NCI-H2107 treated with DMSO at 0.1 percent for 48 hours (cell line): ENCODE data around the gene ECHDC1.
"Not testable (repeated sequence)": the region's sequence is repeated elsewhere in the genome, so short reads cannot be mapped to it uniquely, and the experiment has no call there.

ENCODE experiments used
- DNase-seq: peaks from one replicate; lab custom pipeline; 2025; ENCODE audit not compliant: unreplicated experiment; lab: John Stamatoyannopoulos, UW

Gene ECHDC1

GRCh38 chr6:127342946-127343808, at the start of gene ECHDC1:
TSS of gene ECHDC1 (minus strand) at chr6:127343609. CDS start at chr6:127331028, 12,581 bp downstream.
- peak; percentile 55 for DNase-seq

DNA sequence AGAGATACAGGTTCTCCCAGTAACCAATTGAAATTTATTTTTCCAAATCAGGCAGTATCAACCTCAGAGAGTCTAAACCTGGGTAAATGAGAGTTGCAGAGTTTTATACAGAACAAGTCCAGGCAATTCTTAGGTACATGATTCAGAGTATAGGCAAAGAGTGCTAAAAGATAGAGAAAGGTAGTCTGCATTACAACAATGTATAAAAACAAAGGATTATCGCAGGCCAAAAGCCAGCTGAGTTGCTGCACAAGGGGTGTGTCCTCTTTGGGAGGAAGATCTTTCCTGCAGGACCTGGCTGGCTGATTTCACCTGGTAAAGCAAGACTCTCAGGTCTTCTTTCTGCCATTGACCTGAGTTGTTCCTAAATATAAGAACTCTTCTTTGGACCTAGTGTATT, 48.9 kb upstream of the ECHDC1 start:
- no peak for DNase-seq

DNA sequence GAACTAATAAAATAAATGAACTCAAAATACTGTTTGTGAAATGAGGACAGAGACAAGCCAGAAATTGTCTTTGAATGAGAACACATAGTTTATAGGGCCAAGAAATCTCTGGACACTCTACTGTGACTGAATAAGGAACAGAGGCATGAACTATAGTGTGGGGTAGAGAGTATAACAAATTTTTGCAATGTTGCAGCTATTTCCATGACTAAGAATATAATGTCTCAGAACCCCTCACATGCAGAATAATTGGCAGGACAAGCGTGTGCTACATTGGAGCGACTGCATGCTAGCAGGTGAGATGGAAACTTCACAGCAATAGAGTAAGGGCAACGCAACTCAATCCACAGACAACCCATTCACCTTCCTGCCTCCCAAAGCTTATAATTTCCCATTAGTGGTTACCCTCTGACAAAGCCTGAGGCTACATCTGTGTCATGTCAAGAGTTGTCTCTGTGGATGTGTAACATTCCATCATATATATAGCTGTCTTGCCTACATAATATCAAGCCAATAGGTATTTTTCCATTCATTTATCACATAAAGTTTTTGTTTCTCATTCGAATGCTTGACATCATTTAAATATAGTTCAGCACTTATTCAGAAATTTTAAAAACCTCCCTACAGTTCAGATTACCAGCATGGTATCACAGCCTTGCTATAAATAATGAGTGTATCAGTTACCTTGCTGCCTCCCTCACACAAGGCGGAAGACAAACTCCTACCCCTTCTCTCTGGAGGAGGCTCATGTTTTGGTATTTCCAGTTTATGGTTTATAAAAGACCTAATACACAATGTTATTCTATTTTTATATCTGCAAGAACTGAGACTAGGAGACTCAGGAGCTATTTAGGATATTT, 47.9 kb upstream of the ECHDC1 start:
- no peak for DNase-seq

- no peak for DNase-seq
Observed at GRCh38 chr6:127389706-127390105, 46.3 kb upstream of the ECHDC1 start.

DNA sequence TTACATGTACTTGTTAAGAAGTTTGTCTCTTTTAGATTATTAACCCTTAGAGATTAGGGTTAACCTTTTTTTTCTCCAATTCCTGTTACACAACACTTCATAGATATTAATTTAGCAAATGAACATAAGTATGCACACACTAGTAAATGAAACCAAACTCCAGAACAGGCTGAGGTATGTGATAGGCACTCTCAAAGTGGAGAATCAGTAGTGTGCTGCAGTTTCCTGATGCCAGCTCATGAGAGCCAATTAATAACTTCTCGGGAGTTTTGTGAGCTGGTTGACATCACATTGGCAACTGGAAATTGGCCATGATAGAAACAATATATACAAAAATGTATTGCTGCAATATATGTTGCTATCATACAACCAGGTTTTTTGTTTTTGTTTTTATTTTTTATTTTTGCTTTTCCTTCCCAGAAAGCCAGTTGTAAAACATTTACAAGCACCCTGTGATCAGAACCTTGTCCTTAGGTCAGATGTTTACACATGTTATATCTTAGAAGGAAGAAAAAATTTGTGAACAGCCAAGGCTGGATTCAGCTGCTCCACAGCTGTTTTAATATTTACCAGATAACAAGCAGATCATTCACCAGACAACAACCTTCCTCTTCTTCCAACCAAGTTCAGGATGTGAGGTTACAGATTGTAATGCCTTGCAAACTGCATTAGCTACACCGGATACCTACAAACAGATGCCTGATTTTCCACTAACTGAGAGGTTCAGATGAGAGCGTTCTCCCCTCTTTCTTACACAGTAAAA, 42.4 kb upstream of the ECHDC1 start:
- no peak for DNase-seq

DNA sequence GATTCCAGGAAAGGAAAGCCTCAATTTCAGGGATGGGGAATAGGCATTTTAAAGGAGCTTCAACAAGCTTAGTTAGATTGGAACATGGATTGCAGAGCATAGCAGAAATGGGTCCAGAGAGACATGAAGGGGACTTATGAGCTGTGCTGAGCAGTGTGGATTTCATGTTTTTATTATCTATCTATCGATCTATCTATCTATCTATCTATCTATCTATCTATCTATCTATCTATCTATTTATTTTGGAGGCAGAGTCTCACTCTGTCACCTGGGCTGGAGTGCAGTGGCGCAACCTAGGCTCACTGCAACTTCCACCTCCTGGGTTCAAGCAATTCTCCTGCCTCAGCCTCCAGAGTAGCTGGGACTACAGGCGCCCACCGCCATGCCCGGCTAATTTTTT, 41.4 kb upstream of the ECHDC1 start:
- DNase-seq, result not testable (repeated sequence)

DNA sequence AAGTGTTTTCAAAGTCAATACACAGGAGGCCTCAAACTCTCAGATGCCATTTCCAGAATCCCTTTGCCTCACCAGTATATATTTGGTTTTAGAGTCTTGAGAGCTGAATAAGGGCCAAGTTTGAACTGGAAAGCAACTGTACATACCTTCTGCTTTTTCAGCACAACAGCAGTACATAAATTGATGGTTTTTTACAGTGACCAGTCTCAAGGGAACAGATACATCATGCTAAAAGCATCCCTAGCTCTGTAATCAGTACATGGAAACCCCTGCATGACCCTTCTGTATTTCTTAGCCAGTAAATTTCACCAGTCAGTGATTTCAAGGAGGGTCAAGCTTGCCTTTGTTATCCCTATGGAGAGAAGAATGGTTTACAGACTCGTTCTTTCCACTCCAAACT, 40.6 kb upstream of the ECHDC1 start:
- no peak for DNase-seq

GRCh38 chr6:127382413-127382812, 39.0 kb upstream of the ECHDC1 start:
- DNase-seq, result no peak

DNA sequence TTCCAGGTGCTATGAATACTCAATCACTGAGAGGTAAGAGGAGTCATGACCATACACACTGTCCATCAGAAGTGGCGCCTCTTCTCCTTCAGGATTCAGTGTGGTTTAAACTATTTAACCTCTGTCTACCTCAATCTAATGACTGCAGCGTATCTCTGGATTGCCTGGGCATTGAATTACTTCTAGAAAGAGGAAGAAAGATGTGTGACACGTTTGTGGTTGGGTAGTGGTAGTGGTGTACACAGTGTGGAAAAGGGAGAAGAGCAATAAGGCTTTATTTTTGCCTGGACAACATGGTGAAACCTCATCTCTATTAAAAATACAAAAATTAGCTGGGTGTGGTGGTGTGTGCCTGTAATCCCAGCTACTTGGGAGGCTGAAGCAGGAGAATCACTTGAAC, 38.0 kb upstream of the ECHDC1 start:
- no peak for DNase-seq

DNA sequence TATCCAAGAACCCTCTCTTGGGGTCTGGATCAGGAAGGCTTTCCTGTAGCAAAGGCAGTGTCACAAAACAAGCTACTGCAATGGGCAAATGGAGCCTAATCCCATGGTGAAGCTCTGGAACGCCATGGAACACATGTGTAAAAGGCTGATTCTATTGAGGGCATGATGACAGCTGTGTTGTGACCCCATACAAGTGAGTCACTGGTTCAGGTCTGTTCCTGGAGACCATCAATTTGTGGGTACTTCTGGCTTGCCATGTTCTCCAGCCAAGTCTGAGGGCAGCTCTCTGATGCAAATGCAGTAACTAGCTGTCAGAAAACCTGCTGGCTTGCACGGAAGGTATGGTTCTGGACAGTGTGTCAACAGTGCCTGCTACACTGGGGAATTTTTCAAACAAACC, 33.3 kb upstream of the ECHDC1 start:
- DNase-seq, result no peak

GRCh38 chr6:127367023-127367375, 23.6 kb upstream of the ECHDC1 start:
- DNase-seq, result no peak

DNA sequence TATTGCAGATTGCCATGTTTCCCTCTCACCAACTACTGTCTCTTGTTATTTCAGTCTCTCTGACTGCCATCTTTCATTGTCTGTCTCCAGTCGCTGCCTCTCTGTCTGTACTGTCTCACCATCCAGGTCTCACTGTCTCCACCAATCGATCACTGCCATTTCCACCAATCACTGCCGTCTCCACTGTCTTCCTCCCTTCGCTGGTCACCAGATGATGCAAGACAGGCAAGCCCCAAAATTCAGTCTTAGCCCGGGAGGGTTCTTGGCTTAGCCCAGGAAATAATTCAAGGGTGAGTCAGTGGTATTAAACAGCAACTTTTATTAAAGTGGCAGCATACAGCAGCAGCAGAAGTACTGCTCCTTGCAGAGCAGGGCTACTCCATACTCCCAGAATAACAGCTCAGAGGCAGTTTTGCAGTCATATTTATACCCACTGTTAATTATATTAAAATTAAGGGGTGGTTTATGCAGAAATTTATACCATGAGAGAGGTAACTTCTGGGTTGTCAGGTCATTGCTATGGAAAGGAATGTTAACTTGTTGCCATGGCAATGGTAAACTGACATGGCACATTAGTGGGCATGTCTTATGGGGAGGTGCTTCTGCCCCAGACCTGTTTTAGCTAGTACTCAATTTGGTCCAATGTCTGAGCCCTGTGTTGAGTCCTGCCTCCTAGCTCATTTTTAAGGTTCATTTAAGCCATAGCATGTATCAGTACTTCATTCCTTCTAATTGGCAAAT, 23.0 kb upstream of the ECHDC1 start:
- DNase-seq, result no peak

GRCh38 chr6:127365874-127366273, 22.5 kb upstream of the ECHDC1 start:
- DNase-seq, result no peak

DNA sequence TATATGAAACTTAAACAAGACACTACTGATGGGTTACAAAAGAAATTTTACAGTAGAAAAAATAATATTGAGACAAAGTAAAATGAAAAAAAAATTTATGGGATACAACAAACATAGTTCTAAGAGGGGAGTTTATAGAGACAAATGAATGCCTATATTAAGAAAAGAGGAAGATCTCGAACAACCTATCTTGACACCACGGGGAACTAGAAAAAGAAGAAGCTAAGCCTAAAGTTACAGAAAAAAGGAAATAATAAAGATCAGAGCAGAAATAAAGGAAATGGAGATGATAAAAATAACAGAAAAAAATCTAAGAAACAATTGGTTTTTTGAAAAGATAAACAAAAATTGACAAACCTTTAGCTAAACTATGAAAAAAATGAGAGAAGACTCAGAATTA, 9.1 kb upstream of the ECHDC1 start:
- DNase-seq, result no peak

GRCh38 chr6:127349980-127350379, 6.6 kb upstream of the ECHDC1 start:
- DNase-seq, result no peak

DNA sequence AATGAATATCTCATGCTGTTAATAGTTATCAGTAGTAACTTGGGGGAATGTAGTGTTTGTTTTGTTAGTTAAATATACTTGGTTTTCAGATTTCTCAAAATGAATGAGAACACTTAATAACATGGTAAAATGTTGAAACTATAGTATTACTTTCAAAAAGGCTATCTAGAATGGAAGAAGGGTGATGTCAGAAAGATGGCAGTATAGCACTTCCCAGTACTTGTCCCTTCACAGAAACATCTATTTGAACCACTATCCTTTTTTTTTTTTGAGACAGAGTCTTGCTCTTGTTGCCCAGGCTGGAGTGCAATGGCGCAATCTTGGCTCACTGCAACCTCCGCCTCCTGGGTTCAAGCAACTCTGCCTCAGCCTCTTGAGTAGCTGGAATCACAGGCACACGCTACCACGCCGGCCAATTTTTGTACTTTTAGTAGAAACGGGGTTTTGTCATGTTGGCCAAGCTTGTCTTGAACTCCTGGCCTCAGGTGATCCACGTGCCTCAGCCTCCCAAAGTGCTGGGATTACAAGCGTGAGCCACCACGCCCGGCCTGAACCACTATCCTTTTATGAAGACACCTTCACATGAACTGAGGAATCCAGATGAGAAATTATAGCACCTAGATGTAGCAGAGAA, 4.7 kb upstream of the ECHDC1 start:
- no peak for DNase-seq

DNA sequence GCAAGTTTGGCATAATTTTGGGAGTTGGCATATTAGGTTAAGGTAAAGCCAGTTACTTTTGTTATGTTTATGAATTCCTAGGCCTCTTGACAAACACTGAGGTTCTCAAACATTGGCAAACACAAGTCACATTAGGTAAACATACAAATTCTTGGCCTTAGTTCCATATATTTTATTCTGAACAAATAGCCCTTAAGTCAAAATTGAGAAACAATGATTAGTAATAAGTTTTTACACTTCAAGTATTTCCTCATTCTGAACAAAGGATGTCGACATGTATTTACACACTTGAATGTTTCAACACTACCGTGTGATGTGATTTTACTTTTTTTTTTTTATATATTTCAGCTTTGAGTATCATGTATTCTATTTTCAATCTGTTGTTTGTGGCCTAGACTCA, 3.8 kb upstream of the ECHDC1 start:
- DNase-seq, result no peak

DNA sequence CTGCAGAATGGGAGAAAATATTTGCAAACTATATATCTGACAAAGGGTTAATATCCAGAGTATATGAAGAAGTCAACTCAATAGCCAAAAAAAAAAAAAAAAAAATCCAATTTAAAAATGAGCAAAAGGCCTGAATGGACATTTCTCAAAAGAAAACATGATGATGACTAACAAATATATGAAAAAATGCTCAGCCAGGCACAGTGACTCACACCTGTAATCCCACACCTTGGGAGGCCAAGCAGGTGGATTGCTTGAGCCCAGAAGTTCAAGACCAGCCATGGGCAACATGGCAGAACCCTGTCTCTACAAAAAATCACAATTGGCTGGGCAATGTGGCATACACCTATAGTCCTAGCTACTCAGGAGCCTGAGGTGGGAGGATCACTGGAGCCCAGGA, 2.1 kb upstream of the ECHDC1 start:
- no peak for DNase-seq

DNA sequence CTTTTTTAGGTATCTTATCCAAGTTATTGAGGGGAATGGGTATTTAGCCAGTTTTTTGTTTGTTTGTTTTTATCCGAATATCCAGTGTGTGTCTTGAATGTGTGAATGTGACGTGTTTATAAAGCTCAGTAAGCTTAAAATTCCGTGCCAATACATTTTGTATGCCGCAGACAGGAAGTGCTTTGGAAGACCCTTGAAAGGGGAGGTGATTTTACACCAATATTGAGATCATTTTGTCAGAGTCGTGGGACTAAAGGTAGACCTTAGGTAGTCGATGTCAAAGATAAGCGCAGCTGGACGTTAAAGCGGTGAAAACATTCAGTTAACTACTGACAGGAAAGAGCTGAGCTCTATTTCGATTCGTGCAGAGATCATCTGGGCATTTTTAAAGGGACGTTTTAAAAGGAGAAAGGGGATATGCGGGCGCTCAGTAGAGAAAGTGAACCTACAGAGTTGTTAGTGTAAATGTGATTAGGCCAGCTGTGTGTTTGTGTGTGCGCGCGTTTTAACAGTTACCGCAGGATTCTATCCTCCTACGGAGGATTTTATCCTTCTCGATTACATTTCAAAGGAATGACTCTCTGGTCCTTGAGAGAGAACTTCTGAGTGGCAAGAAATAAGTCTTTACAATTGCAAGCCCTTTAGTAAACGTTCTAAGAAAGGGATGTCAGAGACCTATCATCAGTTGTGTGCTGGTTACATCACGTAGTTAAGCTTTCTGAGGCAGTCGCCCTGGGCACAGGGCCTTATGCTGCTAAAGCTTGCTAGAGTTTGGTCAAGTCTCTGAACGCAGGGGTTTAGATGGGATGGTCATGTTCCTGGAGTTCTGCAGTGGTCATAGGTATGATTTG, 625 bp upstream of the ECHDC1 start:
- DNase-seq, result peak; percentile 46
